OCI-LY7 (cell line): Measurements from ENCODE around the gene SH3PXD2A.

ENCODE experiments used
- EZH2phosphoT487 ChIP-seq: fragments of 200-600 bp; sonication (generic); IDR thresholded peaks from 2 replicates; pipeline ENCODE4 v1.6.1; 2018; ENCODE audit warnings: low read depth, borderline replicate concordance, mild to moderate bottlenecking, mixed run types, antibody characterized with exemption, low read length, moderate library complexity, mixed read lengths
- TF ChIP-seq, protein P1 (sequence below): fragments of 200-600 bp; sonication (generic); conservative IDR thresholded peaks from 2 replicates; pipeline ENCODE4 v1.5.1; 2014; ENCODE audit warnings: mild to moderate bottlenecking, antibody characterized with exemption, low read length, moderate library complexity, mixed read lengths

DNA sequence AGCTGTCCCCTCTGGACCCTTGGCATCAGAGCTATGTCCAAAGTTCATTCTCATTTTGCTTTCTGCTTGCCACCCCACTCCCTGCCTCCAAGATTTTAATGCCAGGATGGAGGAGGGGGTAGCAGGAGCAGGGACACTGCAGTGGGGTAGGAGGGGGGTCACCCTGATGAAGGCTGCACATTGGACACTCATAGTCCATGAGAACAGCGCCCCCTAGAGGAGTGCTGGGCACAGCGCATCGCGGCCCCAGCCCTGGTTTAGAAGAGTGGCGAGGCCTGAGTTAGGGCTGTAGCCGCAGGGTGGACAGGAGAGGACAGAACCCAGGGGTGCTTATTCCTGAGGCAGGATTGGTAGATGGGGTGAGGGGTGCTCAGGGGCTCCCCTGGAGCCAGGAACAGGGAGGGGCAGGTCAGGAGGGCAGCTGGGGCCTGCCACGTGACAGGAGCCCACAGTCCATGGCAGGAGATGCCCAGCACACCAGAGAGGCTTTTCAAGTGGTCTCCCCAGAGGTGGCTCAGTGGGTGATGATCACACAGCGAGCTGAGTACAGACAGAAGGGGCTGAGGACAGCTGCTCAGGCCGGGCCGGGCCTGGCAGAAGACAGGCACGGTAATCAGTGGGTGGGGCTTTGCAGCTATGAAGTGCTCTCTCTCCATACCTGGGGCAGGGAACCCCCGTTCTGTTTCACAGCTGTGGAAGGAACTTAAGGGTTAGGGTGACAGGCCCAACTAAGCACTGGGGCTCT is 290.4 kb downstream of the SH3PXD2A start:
- TF ChIP-seq, protein P1, sequence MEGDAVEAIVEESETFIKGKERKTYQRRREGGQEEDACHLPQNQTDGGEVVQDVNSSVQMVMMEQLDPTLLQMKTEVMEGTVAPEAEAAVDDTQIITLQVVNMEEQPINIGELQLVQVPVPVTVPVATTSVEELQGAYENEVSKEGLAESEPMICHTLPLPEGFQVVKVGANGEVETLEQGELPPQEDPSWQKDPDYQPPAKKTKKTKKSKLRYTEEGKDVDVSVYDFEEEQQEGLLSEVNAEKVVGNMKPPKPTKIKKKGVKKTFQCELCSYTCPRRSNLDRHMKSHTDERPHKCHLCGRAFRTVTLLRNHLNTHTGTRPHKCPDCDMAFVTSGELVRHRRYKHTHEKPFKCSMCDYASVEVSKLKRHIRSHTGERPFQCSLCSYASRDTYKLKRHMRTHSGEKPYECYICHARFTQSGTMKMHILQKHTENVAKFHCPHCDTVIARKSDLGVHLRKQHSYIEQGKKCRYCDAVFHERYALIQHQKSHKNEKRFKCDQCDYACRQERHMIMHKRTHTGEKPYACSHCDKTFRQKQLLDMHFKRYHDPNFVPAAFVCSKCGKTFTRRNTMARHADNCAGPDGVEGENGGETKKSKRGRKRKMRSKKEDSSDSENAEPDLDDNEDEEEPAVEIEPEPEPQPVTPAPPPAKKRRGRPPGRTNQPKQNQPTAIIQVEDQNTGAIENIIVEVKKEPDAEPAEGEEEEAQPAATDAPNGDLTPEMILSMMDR, result peak; percentile 95
- TF ChIP-seq EZH2phosphoT487, result no peak
